Activated CD4-positive, CD25-positive, alpha-beta regulatory T cell treated with anti-CD3 and anti-CD28 coated beads, Interleukin-2, amount 50 U/mL, for 24 hours (primary cell): Measurements from ENCODE around the gene DDX39B.

Experiments
- ATAC-seq, 2 donors: fragments of 150-1000 bp; cut with Tn5 transposase; one replicate each; pipeline ENCODE4 v1.10.0; 2021; ENCODE audit warnings: mild to moderate bottlenecking in 1 of 2, moderate library complexity in 1 of 2

DDX39B gene

GRCh38 chr6:31546958-31547726 lies 5.3 kb upstream of the DDX39B start, which contains the start of gene NFKBIL1:
Gene NFKBIL1, plus strand, starts transcription at chr6:31547608. Its CDS starts 87 bp downstream, at chr6:31547695.
- ATAC-seq, result peak; percentile 91

- peak; percentile 57 to 58 for ATAC-seq
These were observed 4.6 kb upstream of the DDX39B start, which contains the start of gene ATP6V1G2 for GRCh38 chr6:31546339-31546957. Gene ATP6V1G2, minus strand, starts transcription at chr6:31546608. Its CDS starts 49 bp downstream, at chr6:31546559.

GRCh38 chr6:31545291-31545690 lies 3.5 kb upstream of the DDX39B start:
- ATAC-seq, result no peak

- no peak for ATAC-seq
These were observed 2.9 kb upstream of the DDX39B start for GRCh38 chr6:31544676-31545075.

- no peak for ATAC-seq
These were observed 1.8 kb upstream of the DDX39B start for GRCh38 chr6:31543639-31544038.

- ATAC-seq, result peak; percentile 6 to 18
These were observed 645 bp downstream of the DDX39B start for GRCh38 chr6:31541059-31541657.

GRCh38 chr6:31540640-31541039 lies 1.2 kb downstream of the DDX39B start:
- ATAC-seq, result no peak

- ATAC-seq, result no peak
These were observed 2.9 kb downstream of the DDX39B start for GRCh38 chr6:31538805-31539400.

GRCh38 chr6:31535538-31536324 lies 6.1 kb downstream of the DDX39B start:
- ATAC-seq, result peak; percentile 65 to 69

GRCh38 chr6:31534521-31535040 lies 7.2 kb downstream of the DDX39B start:
- ATAC-seq, result no peak

GRCh38 chr6:31534011-31534410 lies 7.8 kb downstream of the DDX39B start:
- no peak for ATAC-seq

GRCh38 chr6:31533455-31533841 lies 8.4 kb downstream of the DDX39B start:
- no peak for ATAC-seq

GRCh38 chr6:31532644-31533454 lies 9.0 kb downstream of the DDX39B start:
- ATAC-seq, result no peak

GRCh38 chr6:31531771-31532643 lies 9.8 kb downstream of the DDX39B start:
- ATAC-seq, result no peak

- ATAC-seq, result no peak
These were observed 10.6 kb downstream of the DDX39B start for GRCh38 chr6:31531162-31531561.

- ATAC-seq, result no peak
These were observed 11.1 kb downstream of the DDX39B start for GRCh38 chr6:31530659-31531058.

GRCh38 chr6:31529329-31530150 lies 12.3 kb downstream of the DDX39B start:
- ATAC-seq, result peak in 1 of 2 donors; percentile 7

- no peak for ATAC-seq
These were observed 12.9 kb downstream of the DDX39B start, which contains the start of gene MCCD1 for GRCh38 chr6:31528821-31529328. Gene MCCD1, plus strand, starts transcription at chr6:31528962. Its CDS starts 53 bp downstream, at chr6:31529015.

GRCh38 chr6:31528307-31528777 lies 13.5 kb downstream of the DDX39B start:
- no peak for ATAC-seq
